Measurements from ENCODE around the gene SHKBP1. TPM values are rescaled to one million over a fixed set of nuclear protein-coding genes. Genes with fewer than 3 reads are reported as not detected.
A peak's percentile ranks its signal among the peaks of the same experiment; 100 is the strongest.

Gene SHKBP1
- total and polyA plus RNA-seq, 2 of the 8 experiments (the other 6 are each of a cell fraction or from before 2014, with no cell fraction given): 74.6 to 98.8 TPM

GRCh38 chr19:40570313-40571004, 6.2 kb upstream of the SHKBP1 start:
- peak overlapping the region; percentile 53; the same call in 1 of the 2 replicates for H4K8ac ChIP-seq (ENCODE audit: extremely low read depth, insufficient read depth, low read length)
- H2BK15ac ChIP-seq (ENCODE audit: low read length): 0 out of 2 replicates have a peak overlapping the region, but pooled peaks have one; percentile 8
- no peak overlapping the region for H2BK120ac ChIP-seq (replicated peaks; ENCODE audit: low read depth, low read length)
- H3K36me3 ChIP-seq (ENCODE audit: control insufficient read depth in 2 of 4, insufficient read depth in 4 of 4, low read length in 3 of 4): peaks cover 0 to 4% (median 0%) of the 10 kb centered on the region in 4 experiments; a peak in 1 of 8 replicates
- peak overlapping the region; percentile 42 to 74 (median 45) for H3K4me3 ChIP-seq (ENCODE audit: extremely low read depth in 1 of 4, insufficient read depth in 2 of 4, low read depth in 3 of 4, low read length in 4 of 4)
- peaks cover 0 to 1% of the 10 kb centered on the region in 2 experiments for H4K20me1 ChIP-seq (replicated peaks in 1 of 2; ENCODE audit: control insufficient read depth in 1 of 2, insufficient read depth in 2 of 2, low read length in 2 of 2)
- H3K79me2 ChIP-seq (ENCODE audit: control insufficient read depth in 1 of 2, insufficient read depth in 2 of 2, low read length in 2 of 2): no peaks in the 10 kb centered on the region
- H3K9ac ChIP-seq (replicated peaks in 1 of 4; ENCODE audit: extremely low read depth in 1 of 4, low read depth in 3 of 4, low read length in 3 of 4): no peak overlapping the region
- H3K23ac ChIP-seq (ENCODE audit: insufficient read length): no peak overlapping the region
- peaks cover 11% of the 10 kb centered on the region; the same call in 1 of the 2 replicates for H3K23me2 ChIP-seq (ENCODE audit: low read depth, low read length)
- H4K91ac ChIP-seq (replicated peaks; ENCODE audit: insufficient read length, low read length): no peak overlapping the region
- WGBS, 2 experiments (ENCODE audit: extremely low coverage in 1 of 2, insufficient coverage in 1 of 2, insufficient read length in 1 of 2, insufficient replicate concordance in 2 of 2, low coverage in 1 of 2, low lambda C conversion rate in 2 of 2, missing lambda C conversion rate in 1 of 2): 3% methylated on average over 35 of the region's 53 CpGs; no CpG with 5 or more reads in 1 of the 2 experiments
- H3K4ac ChIP-seq (replicated peaks; ENCODE audit: insufficient read length, low read depth, low read length): peak overlapping the region; percentile 84
- no peak overlapping the region for H2AK5ac ChIP-seq (ENCODE audit: low read depth, low read length)
- H2BK20ac ChIP-seq (ENCODE audit: low read length): no peak overlapping the region
- H4K5ac ChIP-seq (ENCODE audit: insufficient read length, low read depth, low read length): no peak overlapping the region
- no peaks in the 10 kb centered on the region for H3K79me1 ChIP-seq (ENCODE audit: low read depth, low read length)
- peak; percentile 95 for FAIRE-seq
- ChIA-PET CTCF (ENCODE audit: partially characterized antibody) (interaction anchor here (0.6 to 4.3 kb wide), 17 partner anchors 9 to 1771 kb away, joined by 3 to 16 read pairs (median 5); partner anchors contain the start of gene LTBP4), POLR2A (ENCODE audit: partially characterized antibody) (interaction anchor here (0.6 to 1.6 kb wide), 4 partner anchors 18 to 180 kb away, joined by 3 to 6 read pairs (median 4); partner anchors contain the start of genes ACTMAP and SNRPA)
- no peak overlapping the region for H3K56ac ChIP-seq (replicated peaks; ENCODE audit: insufficient read length, low read depth, low read length)
- H2BK5ac ChIP-seq (ENCODE audit: low read depth, low read length): no peak overlapping the region; the same call in 1 of the 2 replicates
- peak overlapping the region; percentile 83 for H3K18ac ChIP-seq (ENCODE audit: extremely low read depth, low read length)
- H3K9me3 ChIP-seq (ENCODE audit: insufficient read depth in 2 of 2, low read depth in 1 of 2, low read length in 1 of 2): no peaks in the 10 kb centered on the region
- H3K4me2 ChIP-seq (ENCODE audit: insufficient read depth in 1 of 2, low read depth in 2 of 2, low read length in 2 of 2): peak overlapping the region; percentile 65 to 90
- H3K14ac ChIP-seq (ENCODE audit: insufficient read length): no peak overlapping the region
- peaks cover 2 to 13% (median 4%) of the 10 kb centered on the region in 4 experiments for H3K4me1 ChIP-seq (replicated peaks in 1 of 4; ENCODE audit: control insufficient read depth in 3 of 4, insufficient read depth in 4 of 4, low read length in 3 of 4)
- DNase-seq (ENCODE audit: low read depth in 1 of 2, low spot score in 2 of 2): peak; percentile 99 to 100
- peaks cover 32 to 49% (median 46%) of the 10 kb centered on the region in 4 experiments for H3K27me3 ChIP-seq (replicated peaks in 1 of 4; ENCODE audit: control insufficient read depth in 3 of 4, extremely low read depth in 1 of 4, insufficient read depth in 3 of 4, low read length in 3 of 4)
- H2BK12ac ChIP-seq (ENCODE audit: low read depth, low read length): 0 out of 2 replicates have a peak overlapping the region, but pooled peaks have one; percentile 17
- H3K27ac ChIP-seq (ENCODE audit: low read depth, low read length): no peak overlapping the region
- peak overlapping the region; percentile 95 for H2AFZ ChIP-seq (ENCODE audit: low read length)
- TF ChIP-seq KDM4A (IDR thresholded peaks at IDR 0.05; ENCODE audit: low read depth, low read length, severe bottlenecking): peak; percentile 71
- TF ChIP-seq KDM1A (IDR thresholded peaks at IDR 0.05; ENCODE audit: borderline replicate concordance, low read length): no peak
- TF ChIP-seq CHD1 (IDR thresholded peaks at IDR 0.05; ENCODE audit: low read depth, low read length): no peak
- peak; percentile 42 to 62 (median 58) for TF ChIP-seq CTCF (IDR thresholded peaks at IDR 0.05; ENCODE audit: control extremely low read depth in 1 of 3, insufficient read depth in 1 of 3, low read depth in 1 of 3, low read length in 3 of 3)
- no peak for TF ChIP-seq BRCA1 (IDR thresholded peaks at IDR 0.05; ENCODE audit: low read depth, low read length)
- TF ChIP-seq CHD2 (IDR thresholded peaks at IDR 0.05; ENCODE audit: low read length): 0 out of 2 replicates have a peak, but pooled peaks have one; percentile 41
- no peak for TF ChIP-seq HDAC2 (IDR thresholded peaks at IDR 0.05; ENCODE audit: borderline replicate concordance in 1 of 2, low read depth in 2 of 2, low read length in 2 of 2)
- no peak for TF ChIP-seq SUZ12 (IDR thresholded peaks at IDR 0.05; ENCODE audit: low read length)
